Measurements from ENCODE around the gene WLS.
"Not testable (repeated sequence)": the region's sequence is repeated elsewhere in the genome, so short reads cannot be mapped to it uniquely, and the experiment has no call there.

DNA sequence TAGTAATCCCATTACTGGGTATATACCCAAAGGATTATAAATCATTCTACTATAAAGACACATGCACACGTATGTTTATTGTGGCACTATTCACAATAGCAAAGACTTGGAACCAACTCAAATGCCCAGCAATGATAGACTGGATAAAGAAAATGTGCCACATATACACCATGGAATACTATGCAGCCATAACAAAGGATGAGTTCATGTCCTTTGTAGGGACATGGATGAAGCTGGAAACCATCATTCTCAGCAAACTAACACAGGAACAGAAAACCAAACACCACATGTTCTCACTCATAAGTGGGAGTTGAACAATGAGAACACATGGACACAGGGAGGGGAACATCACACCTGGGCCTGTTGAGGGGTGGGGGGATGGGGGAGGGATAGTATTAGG is 60.5 kb downstream of the WLS start:
- TF ChIP-seq, protein P1, sequence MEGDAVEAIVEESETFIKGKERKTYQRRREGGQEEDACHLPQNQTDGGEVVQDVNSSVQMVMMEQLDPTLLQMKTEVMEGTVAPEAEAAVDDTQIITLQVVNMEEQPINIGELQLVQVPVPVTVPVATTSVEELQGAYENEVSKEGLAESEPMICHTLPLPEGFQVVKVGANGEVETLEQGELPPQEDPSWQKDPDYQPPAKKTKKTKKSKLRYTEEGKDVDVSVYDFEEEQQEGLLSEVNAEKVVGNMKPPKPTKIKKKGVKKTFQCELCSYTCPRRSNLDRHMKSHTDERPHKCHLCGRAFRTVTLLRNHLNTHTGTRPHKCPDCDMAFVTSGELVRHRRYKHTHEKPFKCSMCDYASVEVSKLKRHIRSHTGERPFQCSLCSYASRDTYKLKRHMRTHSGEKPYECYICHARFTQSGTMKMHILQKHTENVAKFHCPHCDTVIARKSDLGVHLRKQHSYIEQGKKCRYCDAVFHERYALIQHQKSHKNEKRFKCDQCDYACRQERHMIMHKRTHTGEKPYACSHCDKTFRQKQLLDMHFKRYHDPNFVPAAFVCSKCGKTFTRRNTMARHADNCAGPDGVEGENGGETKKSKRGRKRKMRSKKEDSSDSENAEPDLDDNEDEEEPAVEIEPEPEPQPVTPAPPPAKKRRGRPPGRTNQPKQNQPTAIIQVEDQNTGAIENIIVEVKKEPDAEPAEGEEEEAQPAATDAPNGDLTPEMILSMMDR (conservative IDR thresholded peaks at IDR 0.05), result not testable (repeated sequence)
- not testable (repeated sequence) for TF ChIP-seq EZH2 (IDR thresholded peaks at IDR 0.05; ENCODE audit: low read depth)
